NCI-H2107 treated with DMSO at 0.1 percent for 48 hours (cell line): Measurements from ENCODE around the gene TFDP1.

Experiments
- DNase-seq: peaks from one replicate; lab custom pipeline; 2025; ENCODE audit not compliant: unreplicated experiment; lab: John Stamatoyannopoulos, UW

The TFDP1 gene

GRCh38 chr13:113630296-113630695 is 45.7 kb downstream of the TFDP1 start:
- DNase-seq = peak; percentile 41

GRCh38 chr13:113630804-113631203 is 46.3 kb downstream of the TFDP1 start:
- DNase-seq = peak; percentile 64

- peak; percentile 48 for DNase-seq
These were observed 47.0 kb downstream of the TFDP1 start for GRCh38 chr13:113631341-113632095.

GRCh38 chr13:113632706-113633484 is 48.3 kb downstream of the TFDP1 start:
- no peak for DNase-seq

GRCh38 chr13:113633485-113633873 is 48.9 kb downstream of the TFDP1 start:
- no peak for DNase-seq

- no peak for DNase-seq
These were observed 49.9 kb downstream of the TFDP1 start for GRCh38 chr13:113634279-113635047.

- DNase-seq = no peak
These were observed 50.5 kb downstream of the TFDP1 start for GRCh38 chr13:113635048-113635420.

- no peak for DNase-seq
These were observed 51.2 kb downstream of the TFDP1 start for GRCh38 chr13:113635709-113636108.

GRCh38 chr13:113636266-113636963 is 51.9 kb downstream of the TFDP1 start:
- DNase-seq = no peak

- no peak for DNase-seq
These were observed 53.0 kb downstream of the TFDP1 start for GRCh38 chr13:113637262-113638160.

GRCh38 chr13:113638173-113638746 is 53.7 kb downstream of the TFDP1 start:
- no peak for DNase-seq

GRCh38 chr13:113638806-113639205 is 54.3 kb downstream of the TFDP1 start:
- no peak for DNase-seq

- DNase-seq = no peak
These were observed 55.2 kb downstream of the TFDP1 start for GRCh38 chr13:113639616-113640262.

- DNase-seq = no peak
These were observed 56.9 kb downstream of the TFDP1 start for GRCh38 chr13:113641426-113641825.

- DNase-seq = no peak
These were observed 58.0 kb downstream of the TFDP1 start for GRCh38 chr13:113642563-113642962.

GRCh38 chr13:113643593-113643992 is 59.0 kb downstream of the TFDP1 start:
- DNase-seq = no peak

GRCh38 chr13:113644800-113645199 is 60.2 kb downstream of the TFDP1 start:
- DNase-seq = no peak

- no peak for DNase-seq
These were observed 60.8 kb downstream of the TFDP1 start for GRCh38 chr13:113645329-113645728.

GRCh38 chr13:113646376-113646775 is 61.8 kb downstream of the TFDP1 start:
- DNase-seq = peak; percentile 1
